DOHH2 (cell line): ENCODE results near the gene FOXK2.

Source experiments
- H3F3A ChIP-seq: fragments of 200-600 bp; sonication (generic), shearing (Covaris generic); 2 replicates; pipeline ENCODE4 v1.6.0; 2016; ENCODE audit warnings: antibody characterized with exemption, mild to moderate bottlenecking; ENCODE audit not compliant: control insufficient read depth, insufficient read depth
- H3K27ac ChIP-seq: fragments of 200-600 bp; sonication (generic); 2 replicates; pipeline ENCODE4 v1.5.1; 2014; ENCODE audit warnings: low read depth, mild to moderate bottlenecking, low read length, moderate library complexity
- H3K27me3 ChIP-seq: fragments of 200-600 bp; sonication (generic); 2 replicates; pipeline ENCODE4 v1.6.1; 2014; ENCODE audit warnings: mild to moderate bottlenecking, low read length, mixed read lengths; ENCODE audit not compliant: control insufficient read depth
- H3K36me3 ChIP-seq: fragments of 200-600 bp; sonication (generic); 2 replicates; pipeline ENCODE4 v1.6.1; 2014; ENCODE audit warnings: mild to moderate bottlenecking, low read length, moderate library complexity, mixed read lengths; ENCODE audit not compliant: control insufficient read depth
- H3K4me1 ChIP-seq: fragments of 200-600 bp; sonication (generic); 2 replicates; pipeline ENCODE4 v1.6.1; 2014; ENCODE audit warnings: mild to moderate bottlenecking, low read length, mixed read lengths; ENCODE audit not compliant: control insufficient read depth
- H3K4me2 ChIP-seq: fragments of 200-600 bp; sonication (generic); 2 replicates; pipeline ENCODE4 v1.6.0; 2014; ENCODE audit warnings: mild to moderate bottlenecking, low read length, moderate library complexity
- H3K4me3 ChIP-seq: fragments of 200-600 bp; sonication (generic); 2 replicates; pipeline ENCODE4 v1.5.1; 2014; ENCODE audit warnings: mild to moderate bottlenecking, low read length, mixed read lengths
- H3K79me2 ChIP-seq: fragments of 200-600 bp; sonication (generic); 2 replicates; pipeline ENCODE4 v1.6.1; 2014; ENCODE audit warnings: mild to moderate bottlenecking, low read length, mixed read lengths; ENCODE audit not compliant: control insufficient read depth
- H3K9me2 ChIP-seq: fragments of 200-600 bp; sonication (generic); replicated peaks from 2 replicates; pipeline ENCODE4 v1.6.1; 2014; ENCODE audit warnings: mild to moderate bottlenecking, low read length, mixed read lengths; ENCODE audit not compliant: control insufficient read depth
- H3K9me3 ChIP-seq: fragments of 200-600 bp; sonication (generic); 2 replicates; pipeline ENCODE4 v1.6.1; 2014; ENCODE audit warnings: antibody characterized with exemption, low read length, mixed read lengths; ENCODE audit not compliant: control insufficient read depth, insufficient read depth
- H4K20me1 ChIP-seq: fragments of 200-600 bp; sonication (generic); 2 replicates; pipeline ENCODE4 v1.6.0; 2014; ENCODE audit warnings: low read depth, mild to moderate bottlenecking, antibody characterized with exemption, low read length, moderate library complexity; ENCODE audit not compliant: control insufficient read depth, insufficient read depth
- CTCF ChIP-seq: fragments of 200-600 bp; sonication (generic); IDR thresholded peaks from one replicate; pipeline ENCODE4 v1.5.1; 2014; ENCODE audit warnings: antibody characterized with exemption, mild to moderate bottlenecking, low read depth, low read length; ENCODE audit not compliant: poor library complexity, severe bottlenecking
- EZH2phosphoT487 ChIP-seq: fragments of 200-600 bp; sonication (generic); IDR thresholded peaks from 2 replicates; pipeline ENCODE4 v1.6.1; 2017; ENCODE audit warnings: borderline replicate concordance, mild to moderate bottlenecking, antibody characterized with exemption, low read length, moderate library complexity, mixed read lengths

FOXK2 gene

DNA sequence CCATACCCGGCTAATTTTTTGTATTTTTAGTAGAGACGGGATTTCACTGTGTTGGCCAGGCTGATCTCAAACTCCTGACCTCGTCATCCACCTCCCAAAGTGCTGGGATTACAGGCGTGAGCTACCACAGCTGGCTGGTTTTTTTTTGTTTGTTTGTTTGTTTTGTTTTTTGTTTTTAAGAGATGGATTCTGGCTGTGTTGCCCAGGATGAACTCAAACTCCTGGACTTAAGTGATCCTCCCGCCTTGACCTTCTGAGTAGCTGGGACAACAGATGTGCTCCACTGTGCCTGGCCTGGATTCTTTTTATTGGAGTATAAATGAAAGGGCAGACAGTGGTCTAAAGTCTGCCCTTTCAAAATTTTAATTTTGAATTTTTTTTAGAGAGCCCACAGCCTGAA lies 44.7 kb downstream of the FOXK2 start:
- Histone ChIP-seq H3K4me2 (no peak overlapping the region), H3K27ac (no peak overlapping the region), H3F3A (no peaks in the 10 kb centered on the region), H3K4me1 (peaks cover 3% of the 10 kb centered on the region; the same call in 1 of the 2 replicates), H3K79me2 (peaks cover 81% of the 10 kb centered on the region), H3K4me3 (no peak overlapping the region), H3K27me3 (no peaks in the 10 kb centered on the region), H4K20me1 (peaks cover 8% of the 10 kb centered on the region), H3K36me3 (peaks cover 46% of the 10 kb centered on the region), H3K9me3 (no peaks in the 10 kb centered on the region), H3K9me2 (no peaks in the 10 kb centered on the region)
- TF ChIP-seq EZH2phosphoT487 = no peak

- Histone ChIP-seq H3K27me3 (no peaks in the 10 kb centered on the region), H3K4me2 (no peak overlapping the region), H3F3A (no peaks in the 10 kb centered on the region), H3K79me2 (peaks cover 71% of the 10 kb centered on the region), H3K4me3 (no peak overlapping the region), H3K4me1 (no peaks in the 10 kb centered on the region), H3K9me3 (no peaks in the 10 kb centered on the region), H3K27ac (no peak overlapping the region), H3K36me3 (peaks cover 54% of the 10 kb centered on the region), H3K9me2 (no peaks in the 10 kb centered on the region), H4K20me1 (0 out of 2 replicates have a peak, but pooled peaks cover 4% of the 10 kb centered on the region)
- TF ChIP-seq CTCF (no peak), EZH2phosphoT487 (no peak)
These were observed 46.0 kb downstream of the FOXK2 start for GRCh38 chr17:82565551-82565950.

DNA sequence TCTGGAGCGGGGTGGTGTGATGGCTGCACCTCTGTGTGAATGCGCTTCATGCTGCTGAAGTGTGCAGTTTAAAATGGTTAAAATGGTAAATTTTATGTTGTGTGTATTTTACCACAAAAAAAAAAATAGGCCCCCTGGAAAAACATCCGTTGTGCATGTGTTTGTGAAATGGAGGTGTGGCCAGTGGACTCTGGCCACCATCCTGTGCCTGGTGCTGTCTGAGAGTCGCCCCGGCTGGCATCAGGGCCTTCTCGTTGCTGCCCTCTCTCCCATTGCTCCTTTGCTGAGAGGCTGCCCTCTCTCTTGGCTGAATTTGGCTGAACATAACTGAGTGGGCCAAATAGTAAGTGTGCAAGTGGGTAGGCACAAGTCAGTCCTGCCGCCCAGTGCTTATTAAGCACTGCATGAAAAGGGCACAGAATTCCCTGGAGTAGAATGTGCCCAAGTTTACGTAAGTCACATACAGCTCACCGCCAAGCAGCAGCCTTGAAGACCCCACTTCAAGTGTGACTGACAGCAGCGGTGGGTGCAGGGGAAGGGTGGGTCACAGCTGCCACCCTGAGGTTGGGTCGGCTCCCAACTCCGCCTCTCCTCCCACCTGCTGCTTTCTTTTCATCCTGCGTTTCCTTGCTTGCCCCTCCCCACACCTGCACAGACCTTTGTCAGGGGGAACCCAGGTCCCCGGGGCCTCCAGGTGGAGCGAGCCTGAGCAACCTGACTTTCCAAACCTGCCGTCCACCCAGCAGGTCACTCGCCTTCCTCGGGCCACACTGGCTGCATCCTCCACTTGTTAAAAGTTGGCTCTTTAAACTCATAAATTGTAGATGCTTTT lies 46.8 kb downstream of the FOXK2 start:
- Histone ChIP-seq H3K36me3 (peaks cover 58% of the 10 kb centered on the region), H3K4me2 (no peak overlapping the region), H3K79me2 (peaks cover 63% of the 10 kb centered on the region), H3K27me3 (no peaks in the 10 kb centered on the region), H3K4me3 (no peak overlapping the region), H3K9me3 (no peaks in the 10 kb centered on the region), H3K27ac (no peak overlapping the region), H3K9me2 (no peaks in the 10 kb centered on the region), H3F3A (no peaks in the 10 kb centered on the region), H4K20me1 (0 out of 2 replicates have a peak, but pooled peaks cover 4% of the 10 kb centered on the region), H3K4me1 (no peaks in the 10 kb centered on the region)
- no peak for TF ChIP-seq EZH2phosphoT487
- no peak for TF ChIP-seq CTCF

DNA sequence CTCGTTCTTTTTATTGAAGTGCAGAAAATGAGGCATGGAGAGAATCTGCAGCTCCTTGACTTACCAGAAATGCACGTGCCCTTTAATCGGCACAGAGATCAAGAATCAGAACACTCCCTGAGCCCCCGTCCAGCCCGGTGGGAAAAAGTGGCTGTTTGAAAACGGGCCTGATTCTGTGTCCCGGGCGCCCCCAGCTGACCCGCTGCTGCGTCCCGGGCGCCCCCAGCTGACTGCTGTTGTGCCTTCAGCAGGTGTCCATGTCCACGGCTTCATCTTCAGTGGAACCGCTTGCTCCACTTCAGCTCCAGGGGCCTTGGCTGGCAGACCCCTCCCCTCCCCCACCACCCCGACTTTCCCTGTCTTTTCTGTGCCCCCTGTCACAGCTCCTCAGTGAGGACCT lies 47.8 kb downstream of the FOXK2 start:
- no peaks in the 10 kb centered on the region for H4K20me1 ChIP-seq
- H3K36me3 ChIP-seq = peaks cover 67% of the 10 kb centered on the region
- H3K27me3 ChIP-seq = no peaks in the 10 kb centered on the region
- no peak for TF ChIP-seq EZH2phosphoT487
- no peak for TF ChIP-seq CTCF
- H3K4me3 ChIP-seq = no peak overlapping the region
- no peak overlapping the region for H3K4me2 ChIP-seq
- H3K27ac ChIP-seq = no peak overlapping the region
- no peaks in the 10 kb centered on the region for H3K9me2 ChIP-seq
- peaks cover 54% of the 10 kb centered on the region for H3K79me2 ChIP-seq
- no peaks in the 10 kb centered on the region for H3K4me1 ChIP-seq
- no peaks in the 10 kb centered on the region for H3K9me3 ChIP-seq
- H3F3A ChIP-seq = no peaks in the 10 kb centered on the region
